GM21381 (cell line): ENCODE measurements around the gene PVRIG.
"Not testable (repeated sequence)": the region's sequence is repeated elsewhere in the genome, so short reads cannot be mapped to it uniquely, and the experiment has no call there.

Experiments
- ATAC-seq: cut with Tn5 transposase; IDR thresholded peaks from one replicate; pipeline ENCODE4 v1.9.1; 2021; ENCODE audit warnings: mild to moderate bottlenecking, moderate library complexity; ENCODE audit not compliant: unreplicated experiment

The PVRIG gene

DNA sequence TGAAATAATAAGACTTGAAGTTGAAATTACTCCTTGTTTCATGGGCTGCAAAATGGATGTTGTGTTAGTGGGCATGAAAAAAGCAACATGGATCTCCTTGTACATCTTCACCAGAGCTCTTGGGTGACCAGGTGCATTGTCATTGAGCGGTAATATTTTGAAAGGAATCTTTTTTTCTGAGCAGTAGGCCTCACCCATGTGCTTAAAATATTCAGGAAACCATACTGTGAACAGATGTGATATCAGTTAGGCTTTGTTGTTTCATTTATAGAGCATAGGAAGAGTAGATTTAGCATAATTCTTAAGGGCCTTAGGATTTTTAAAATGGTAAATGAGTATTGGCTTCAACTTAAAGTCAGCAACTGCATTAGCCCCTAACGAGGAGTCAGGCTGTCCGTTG lies 26.8 kb upstream of the PVRIG start:
- no peak for ATAC-seq

DNA sequence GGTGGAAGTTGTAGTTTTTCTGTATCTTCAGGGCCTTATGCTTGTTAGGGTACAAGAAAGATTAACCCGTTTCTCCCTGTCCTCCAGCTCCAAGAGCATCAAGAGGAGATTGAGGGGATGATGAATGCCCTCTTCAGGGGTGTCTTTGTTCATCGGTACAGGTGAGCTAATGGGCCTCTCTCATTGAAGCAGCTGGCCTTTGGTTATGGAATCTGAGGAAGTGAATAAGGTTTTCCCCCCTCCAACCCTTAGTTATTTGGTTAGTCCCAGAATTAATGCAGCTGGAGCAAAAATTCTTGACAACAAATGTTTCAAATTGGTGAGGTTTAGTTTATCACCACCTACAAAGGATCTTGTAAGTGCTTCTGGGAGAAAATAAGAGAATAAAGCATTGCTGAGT lies 24.5 kb upstream of the PVRIG start:
- no peak for ATAC-seq

DNA sequence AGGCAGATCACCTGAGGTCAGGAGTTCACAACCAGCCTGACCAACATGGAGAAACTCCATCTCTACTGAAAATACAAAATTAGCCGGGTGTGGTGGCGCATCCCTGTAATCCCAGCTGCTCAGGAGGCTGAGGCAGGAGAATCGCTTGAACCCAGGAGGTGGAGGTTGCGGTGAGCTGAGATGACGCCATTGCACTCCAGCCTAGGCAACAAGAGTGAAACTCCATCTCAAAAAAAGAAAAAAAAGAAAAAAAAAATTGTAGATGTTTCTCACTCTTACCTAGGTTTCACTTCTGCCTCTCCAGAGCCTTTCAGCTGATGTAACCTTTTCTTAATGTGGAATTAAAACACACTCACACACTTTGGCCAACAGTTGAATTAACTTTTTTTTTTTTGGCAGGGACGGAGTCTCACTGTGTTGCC lies 23.8 kb upstream of the PVRIG start:
- ATAC-seq, result not testable (repeated sequence)

DNA sequence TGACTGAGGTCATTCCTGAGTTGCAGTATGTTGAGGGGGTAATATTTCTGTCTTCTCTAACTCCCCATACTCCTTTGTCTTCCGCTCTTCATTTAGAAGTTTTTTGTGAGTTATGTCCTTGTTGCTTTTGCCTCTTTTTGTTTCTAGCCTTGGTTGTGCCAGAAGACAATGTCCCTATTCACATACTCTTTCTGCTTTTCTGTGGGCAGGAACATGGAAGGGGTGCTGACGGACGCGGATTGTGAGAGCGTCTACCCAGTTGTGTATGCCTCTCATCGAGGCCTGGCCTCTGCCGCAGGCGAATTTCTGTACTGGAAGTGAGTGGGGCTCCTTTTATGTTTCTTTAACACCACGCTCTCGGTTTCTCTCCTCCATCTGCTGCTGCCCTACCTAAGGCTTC lies 21.5 kb upstream of the PVRIG start:
- no peak for ATAC-seq

DNA sequence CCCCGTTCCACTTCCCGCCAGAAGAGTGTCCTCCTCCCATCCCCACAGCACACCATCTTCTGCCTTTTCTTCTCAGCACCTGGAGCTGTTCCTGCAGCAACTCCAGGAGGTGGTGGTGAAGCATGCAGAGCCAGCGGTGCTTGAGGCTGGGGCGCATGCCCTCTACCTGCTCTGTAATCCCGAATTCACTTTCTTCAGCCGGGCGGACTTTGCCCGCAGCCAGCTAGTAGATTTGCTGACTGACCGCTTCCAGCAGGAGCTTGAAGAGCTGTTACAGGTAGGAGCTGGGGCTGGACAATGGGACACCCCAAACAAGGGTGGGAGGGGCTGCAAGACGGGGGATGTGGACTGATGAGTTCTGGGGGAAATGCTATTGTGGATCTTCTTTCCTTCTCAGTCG lies 19.1 kb upstream of the PVRIG start:
- ATAC-seq, result no peak

DNA sequence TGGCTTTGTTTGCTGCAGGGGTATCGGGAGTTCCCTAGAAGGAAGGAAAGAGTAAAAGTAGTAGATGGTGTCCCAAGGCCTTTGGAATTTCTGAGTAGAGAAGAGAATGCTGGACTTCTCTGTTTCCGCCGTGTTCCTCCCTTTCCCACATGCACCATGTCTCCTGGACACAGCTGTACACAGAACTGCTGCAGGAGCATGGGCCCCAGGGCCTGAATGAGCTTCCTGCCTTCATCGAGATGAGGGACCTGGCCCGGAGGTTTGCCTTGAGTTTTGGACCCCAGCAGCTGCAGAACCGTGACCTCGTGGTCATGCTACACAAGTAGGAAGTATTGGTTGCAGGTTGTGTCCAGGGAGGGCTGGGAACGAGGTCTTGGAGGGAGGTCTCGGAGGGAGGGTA lies 15.3 kb upstream of the PVRIG start:
- ATAC-seq, result no peak

DNA sequence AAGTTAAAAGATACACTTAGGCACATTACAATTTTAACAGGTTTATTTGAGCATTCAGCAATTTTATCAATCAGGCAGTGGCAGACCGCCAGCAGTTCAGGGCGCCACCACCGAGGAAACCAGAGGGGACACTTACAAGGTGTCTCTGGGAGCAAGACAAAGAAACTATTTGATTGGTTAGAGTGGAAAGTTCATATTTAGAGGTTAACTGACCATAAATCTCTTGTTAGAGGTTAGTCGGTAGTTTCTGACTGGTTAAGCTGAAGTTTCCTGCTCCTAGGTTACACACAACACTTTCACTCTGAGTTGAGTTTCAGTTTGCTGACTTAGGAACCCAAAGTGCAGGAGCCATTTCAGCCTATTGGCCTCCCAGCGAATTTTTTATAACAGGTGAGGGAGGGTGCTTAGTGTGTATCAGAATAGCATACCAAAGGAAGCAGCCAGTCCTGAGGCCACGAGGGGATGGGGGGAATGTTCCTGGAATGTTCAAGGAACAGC lies 10.8 kb upstream of the PVRIG start:
- peak; percentile 61 for ATAC-seq

DNA sequence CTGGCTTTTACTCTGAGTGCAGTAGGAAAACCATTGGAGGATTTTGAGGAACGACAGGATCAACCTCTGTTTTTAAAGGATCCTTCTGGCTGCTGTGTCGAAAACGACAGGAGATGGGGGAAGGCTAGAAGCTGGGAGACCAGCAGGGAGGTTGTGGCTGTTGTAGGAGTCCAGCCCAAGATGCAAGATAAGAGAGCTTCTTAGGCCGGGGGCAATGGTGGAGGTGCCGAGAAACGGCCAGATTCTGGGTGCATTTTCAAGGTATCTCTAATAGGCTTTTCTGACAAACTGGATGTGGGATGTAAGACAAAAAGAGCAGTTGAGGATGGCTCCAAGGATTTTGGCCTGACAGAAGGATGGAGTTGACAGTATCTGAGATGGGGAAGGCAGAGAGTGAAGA lies 10.3 kb upstream of the PVRIG start:
- no peak for ATAC-seq

DNA sequence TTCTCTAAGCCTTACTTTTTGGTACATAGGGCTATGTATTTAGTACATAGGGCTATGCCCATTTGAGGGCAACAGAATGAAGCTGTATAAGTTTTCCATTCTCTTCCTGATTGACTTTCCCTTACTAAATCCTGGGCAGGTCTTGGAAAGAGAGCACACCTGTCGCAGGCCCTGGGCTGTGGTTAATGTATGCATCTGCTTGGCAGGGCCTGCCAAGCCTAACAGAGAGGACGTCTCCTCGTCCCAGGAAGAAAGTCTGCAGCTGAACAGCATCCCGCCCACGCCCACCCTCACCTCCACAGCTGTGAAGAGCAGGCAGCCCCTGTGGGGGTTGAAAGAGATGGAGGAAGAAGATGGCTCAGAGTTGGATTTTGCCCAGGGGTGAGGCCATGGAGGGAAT lies 8.9 kb upstream of the PVRIG start:
- ATAC-seq, result no peak

DNA sequence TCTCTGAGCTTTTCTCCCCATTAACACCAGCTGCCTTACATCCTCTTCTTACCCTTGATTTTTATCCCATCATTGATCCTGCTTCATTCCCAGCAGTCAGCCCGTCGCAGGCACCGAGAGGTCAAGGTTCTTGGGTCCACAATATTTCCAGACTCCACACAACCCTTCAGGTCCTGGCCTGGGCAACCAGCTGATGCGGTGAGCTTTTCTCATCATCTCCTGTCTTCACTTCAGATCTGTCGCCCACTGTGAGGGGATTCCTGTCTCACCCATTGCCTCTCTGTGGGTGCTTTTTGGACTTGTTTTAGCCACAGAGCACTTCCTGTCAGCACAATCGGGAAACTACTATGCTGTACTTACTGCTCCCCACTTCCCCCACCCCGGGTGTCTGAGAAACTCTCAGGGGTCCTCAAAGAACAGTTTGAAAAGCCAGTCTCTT lies 8.4 kb upstream of the PVRIG start:
- no peak for ATAC-seq

DNA sequence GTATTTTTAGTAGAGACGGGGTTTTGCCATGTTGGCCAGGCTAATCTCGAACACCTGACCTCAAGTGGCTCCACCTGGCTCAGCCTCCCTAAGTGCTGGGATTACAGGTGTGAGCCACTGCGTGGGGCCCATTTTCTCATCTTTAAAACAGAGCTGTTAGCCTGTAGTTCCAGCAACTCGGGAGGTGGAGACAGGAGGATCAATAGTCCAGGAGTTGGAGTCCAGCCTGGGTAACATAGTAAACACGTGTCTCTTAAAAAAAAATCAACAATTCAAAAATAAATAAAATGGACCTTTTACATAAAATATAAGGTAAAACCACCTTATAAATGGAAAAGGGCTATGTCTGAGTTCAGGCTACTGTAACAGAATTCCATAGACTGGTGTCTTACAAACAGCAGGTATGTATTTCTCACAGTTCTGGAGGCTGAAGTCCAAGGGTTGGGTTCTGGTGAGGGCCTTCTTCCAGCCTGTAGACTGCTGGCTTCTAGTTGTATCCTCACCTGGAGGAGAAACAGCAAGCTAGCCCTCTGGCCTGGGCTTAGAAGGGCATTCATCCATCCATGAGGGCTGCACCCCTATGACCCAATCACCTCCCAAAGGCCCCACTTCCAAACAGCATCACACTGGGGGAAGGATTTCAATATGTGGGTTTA lies 7.0 kb upstream of the PVRIG start:
- no peak for ATAC-seq

DNA sequence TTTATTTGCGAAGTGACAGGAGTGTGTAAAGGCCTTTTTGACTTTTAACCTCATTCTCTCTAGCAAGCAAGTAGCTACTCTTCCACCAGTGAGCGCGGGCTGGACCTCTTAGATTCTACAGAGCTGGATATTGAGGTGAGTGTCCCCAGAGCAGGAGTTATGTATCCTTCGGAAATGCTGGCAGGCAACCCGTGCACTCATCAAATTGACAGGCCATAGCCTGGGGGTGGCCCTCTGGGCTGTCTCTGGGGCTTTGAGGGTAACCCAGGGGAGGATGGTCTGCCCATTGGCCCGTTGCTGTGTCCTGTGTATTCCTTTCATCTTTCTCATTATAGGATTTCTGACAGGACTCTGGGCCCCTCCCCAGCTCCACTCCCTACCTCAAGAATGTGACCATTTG lies 6.1 kb upstream of the PVRIG start:
- ATAC-seq, result no peak

DNA sequence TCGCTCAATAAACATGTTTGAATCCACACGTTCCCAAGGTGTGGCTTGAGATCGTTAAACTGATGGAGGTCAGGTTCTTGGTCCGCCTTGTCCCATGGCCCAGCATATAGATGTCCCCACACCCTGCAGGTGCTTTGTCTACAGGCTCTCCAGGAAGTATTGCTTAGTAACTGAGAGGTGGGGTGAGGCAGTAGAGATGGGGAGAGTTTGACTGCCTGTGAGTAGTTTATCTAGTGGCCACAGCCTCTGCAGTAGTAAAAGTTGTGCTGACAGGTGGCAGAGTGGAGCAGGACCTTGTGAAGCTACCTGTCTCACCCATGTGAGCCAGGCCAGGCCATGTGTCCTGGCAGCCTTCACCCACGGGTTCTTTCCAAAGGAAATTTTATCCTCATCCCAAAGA lies 5.4 kb upstream of the PVRIG start:
- ATAC-seq, result not testable (repeated sequence)

DNA sequence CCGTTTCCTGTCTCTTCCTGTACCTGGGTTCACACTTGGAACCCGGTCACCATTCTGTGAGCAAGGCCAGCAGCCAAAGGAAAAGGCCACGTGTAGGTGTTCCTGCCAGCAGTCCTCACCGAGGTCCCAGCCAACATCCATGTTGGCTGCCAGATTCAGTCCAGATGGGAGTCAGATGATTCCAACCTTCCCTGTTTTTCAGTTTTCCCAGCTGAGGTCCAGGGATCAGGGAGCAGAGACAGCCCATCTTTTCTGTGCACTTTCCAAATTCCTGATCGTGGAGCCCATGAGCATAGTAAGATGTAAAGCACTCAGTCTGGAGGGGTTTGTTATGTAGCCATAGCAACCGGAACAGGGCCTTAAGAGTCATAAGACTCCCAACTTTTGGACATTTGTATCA lies 3.9 kb upstream of the PVRIG start:
- no peak for ATAC-seq

DNA sequence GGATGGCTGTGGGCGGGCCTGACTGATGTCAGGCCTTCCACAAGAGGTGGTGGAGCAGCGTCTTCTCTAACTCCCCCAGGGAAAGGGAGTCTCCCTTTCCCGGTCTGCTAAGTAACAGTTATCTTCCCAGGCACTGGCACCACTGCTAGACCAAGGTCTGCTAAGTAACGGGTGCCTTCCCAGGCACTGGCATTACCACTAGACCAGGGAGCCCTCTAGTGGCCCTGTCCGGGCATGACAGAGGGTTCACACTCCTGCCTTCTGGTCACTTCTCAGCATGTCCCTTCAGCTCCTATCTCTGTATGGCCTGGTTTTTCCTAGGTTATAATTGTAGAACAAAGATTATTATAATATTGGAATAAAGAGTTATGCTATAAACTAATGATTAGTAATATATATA lies 1.8 kb upstream of the PVRIG start:
- peak; percentile 18 for ATAC-seq

DNA sequence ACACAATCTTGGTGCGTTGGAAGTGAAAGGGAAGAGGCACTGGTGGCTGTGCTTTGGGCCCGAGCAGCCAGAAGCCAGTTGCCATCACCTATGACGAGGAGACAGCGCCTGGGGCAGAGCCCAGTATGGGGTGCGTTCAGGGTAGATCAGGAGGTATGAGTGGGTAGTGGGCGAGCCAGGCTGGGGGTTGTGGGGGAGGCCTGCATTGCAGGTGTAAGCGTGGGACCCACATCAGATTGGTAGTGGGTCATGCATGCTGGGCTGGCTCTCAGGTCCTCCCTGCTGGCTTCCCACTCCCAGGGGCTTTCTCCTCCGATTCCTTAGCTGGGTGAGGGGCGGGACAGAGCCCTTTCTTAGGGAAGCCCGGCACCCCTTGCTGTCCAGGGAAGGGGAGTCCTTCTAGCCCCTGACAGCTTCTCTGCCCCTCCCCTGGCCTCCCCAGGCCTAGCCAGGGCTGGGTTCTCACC lies 445 bp upstream of the PVRIG start:
- ATAC-seq, result no peak

DNA sequence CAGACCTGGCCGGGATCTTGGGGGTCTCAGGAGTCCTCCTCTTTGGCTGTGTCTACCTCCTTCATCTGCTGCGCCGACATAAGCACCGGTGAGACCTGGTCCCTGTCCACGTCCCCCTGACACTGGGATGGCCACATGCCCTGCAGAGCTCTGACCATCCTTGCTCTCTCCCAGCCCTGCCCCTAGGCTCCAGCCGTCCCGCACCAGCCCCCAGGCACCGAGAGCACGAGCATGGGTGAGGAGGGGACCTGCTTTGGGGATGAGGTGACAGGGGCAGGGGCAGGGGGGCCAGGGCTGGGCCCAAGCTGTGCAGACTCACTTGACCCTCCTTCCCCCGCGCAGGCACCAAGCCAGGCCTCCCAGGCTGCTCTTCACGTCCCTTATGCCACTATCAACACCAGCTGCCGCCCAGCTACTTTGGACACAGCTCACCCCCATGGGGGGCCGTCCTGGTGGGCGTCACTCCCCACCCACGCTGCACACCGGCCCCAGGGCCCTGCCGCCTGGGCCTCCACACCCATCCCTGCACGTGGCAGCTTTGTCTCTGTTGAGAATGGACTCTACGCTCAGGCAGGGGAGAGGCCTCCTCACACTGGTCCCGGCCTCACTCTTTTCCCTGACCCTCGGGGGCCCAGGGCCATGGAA lies 959 bp downstream of the PVRIG start:
- no peak for ATAC-seq

DNA sequence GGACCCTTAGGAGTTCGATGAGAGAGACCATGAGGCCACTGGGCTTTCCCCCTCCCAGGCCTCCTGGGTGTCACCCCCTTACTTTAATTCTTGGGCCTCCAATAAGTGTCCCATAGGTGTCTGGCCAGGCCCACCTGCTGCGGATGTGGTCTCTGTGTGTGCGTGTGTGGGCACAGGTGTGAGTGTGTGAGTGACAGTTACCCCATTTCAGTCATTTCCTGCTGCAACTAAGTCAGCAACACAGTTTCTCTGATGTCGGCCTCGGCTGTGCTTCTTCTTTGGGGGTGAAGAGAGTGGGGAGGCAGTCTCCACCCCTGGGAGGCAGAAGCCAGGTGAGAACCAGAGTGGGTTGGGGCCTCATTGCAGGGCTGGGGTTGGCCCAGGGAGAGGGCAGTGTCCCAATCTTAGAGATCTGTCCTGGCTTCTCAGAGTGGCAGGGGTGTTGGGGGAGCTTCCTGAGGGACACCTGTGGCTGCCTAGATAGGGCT lies 1.5 kb downstream of the PVRIG start:
- peak; percentile 45 for ATAC-seq

DNA sequence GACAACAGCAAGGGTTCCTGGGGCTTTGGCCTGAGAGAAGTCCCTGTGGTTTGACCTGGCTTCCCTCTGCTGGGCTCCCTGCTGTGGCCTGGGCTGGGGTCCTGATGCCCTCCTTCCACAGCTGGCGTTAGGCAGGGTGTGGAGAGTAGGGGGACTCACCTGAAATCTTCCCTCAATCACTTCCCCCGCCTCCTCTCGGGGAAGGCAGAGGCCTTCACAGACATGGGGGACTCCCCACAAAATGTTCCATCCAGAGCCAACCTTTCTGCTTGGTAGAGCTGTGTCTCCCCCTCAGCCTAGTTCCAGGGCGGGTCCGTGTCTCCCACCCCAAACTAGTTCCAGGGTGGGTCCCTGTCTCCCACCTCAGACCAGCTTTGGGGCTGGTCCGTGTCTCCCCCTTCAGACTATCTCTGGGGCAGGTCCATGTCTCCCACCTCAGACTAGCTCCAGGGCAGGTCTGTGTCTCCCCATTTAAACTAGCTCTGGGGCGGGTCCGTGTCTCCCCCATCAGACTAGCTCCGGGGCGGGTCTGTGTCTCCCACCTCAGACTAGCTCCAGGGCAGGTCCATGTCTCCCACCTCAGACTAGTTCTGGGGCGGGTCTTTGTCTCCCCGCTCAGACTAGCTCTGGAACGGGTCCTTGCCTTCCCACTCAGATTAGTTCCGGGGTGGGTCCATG lies 2.2 kb downstream of the PVRIG start:
- ATAC-seq, result no peak

DNA sequence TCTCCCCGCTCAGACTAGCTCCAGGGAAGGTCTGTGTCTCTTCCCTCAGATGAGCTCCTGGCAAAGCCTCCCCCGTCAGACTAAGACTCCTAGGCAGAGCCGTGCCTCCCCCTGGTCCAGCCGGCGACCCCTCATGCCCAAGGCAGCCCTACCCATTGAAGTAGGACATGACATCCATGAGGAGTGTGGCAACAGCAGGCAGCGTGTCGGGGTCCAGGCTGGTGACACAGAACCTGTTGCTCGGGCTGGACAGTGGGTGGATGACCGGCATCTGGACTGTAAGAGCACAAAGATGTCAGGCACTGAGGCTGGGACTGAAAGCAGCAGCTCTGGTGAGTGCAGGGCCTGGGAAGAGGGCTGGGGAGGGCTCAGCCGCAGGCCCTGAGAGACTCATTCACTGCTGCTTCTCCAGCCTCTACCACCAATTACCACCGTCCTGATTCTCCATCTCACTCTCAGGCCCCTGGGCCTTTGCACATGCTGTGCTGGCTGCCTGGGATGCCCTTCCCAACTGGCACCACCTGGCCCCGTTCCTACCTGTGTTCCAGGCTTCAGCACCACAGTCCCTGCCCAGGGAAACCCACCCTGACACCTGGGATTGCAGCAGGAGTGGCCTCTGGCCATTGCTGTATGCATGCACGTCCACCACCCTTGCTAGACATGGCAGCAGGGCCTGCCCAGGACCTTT lies 2.8 kb downstream of the PVRIG start:
- no peak for ATAC-seq

DNA sequence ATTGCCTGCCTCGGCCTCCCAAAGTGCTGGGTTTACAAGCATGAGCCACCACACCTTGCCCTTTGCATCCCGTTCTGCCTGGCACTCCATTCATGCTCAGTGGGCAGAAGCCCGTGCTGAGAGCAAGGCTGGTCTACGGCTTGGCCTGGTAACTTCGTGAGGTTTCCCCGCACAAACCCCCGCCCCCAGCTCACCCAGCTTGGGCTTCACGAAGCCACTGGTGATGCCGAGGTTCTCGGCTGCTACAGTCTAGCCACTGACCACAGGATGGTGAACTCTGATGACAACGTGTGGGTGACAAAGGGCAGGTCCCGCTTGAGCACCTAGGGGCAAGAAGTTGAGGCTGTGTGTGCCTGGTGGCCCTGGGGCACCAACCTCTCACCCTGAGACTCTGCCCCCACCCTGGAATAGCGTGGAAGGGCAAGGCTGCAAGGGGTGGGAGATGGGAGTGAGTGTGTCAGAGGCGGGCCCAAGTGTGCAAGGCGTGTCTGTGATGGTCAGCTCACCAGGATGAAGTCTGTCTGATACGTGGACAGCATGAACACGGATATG lies 3.7 kb downstream of the PVRIG start:
- ATAC-seq, result not testable (repeated sequence)
